AG04450 (cell line): ENCODE results near the gene FAM174B. TPM values are rescaled to one million over a fixed set of nuclear protein-coding genes. Genes with fewer than 3 reads are reported as not detected.

Experiments
- CTCF ChIA-PET: fragments of 300-600, 350-600 bp; formaldehyde crosslinking; extraction: SDS; loops from one replicate; lab custom pipeline; 2022; ENCODE audit warnings: antibody characterized with exemption, inconsistent platforms; lab: Charles Lee
- POLR2A ChIA-PET: fragments of 350-600 bp; formaldehyde crosslinking; extraction: SDS; loops from one replicate; lab custom pipeline; 2021; ENCODE audit warnings: antibody characterized with exemption, inconsistent platforms; lab: Yijun Ruan, JAX
- DNase-seq: peaks from one replicate; pipeline ENCODE4 v3.0.0-alpha.2; 2011; ENCODE audit warnings: low read depth, low spot score
- H3K27ac ChIP-seq: one replicate; pipeline ENCODE4 v1.5.1; 2012; ENCODE audit warnings: low read depth, low read length, control low read depth
- H3K27me3 ChIP-seq: one replicate; pipeline ENCODE4 v1.6.0; 2012; ENCODE audit warnings: low read length; ENCODE audit not compliant: control insufficient read depth, insufficient read depth
- H3K4me3 ChIP-seq: 2 replicates; pipeline ENCODE4 v1.5.1; 2011; ENCODE audit warnings: mild to moderate bottlenecking, low read depth, low read length, control low read depth
- H3K9me3 ChIP-seq: 2 replicates; pipeline ENCODE4 v1.5.1; 2012; ENCODE audit warnings: low read length; ENCODE audit not compliant: control insufficient read depth, insufficient read depth
- polyA plus RNA-seq: library from polyadenylated mRNA; depleted of rRNA; stranded (reverse); fragments of >200 nt; gene quantifications from 2 replicates; pipeline ENCODE4 v1.2.3, GENCODE V29; 2011
- TF ChIP-seq, protein P1 (sequence below): IDR thresholded peaks from 2 replicates; pipeline ENCODE4 v1.5.1; 2011; ENCODE audit warnings: low read depth, low read length, control low read depth, inconsistent platforms

The FAM174B gene
- polyA plus RNA-seq, 1 experiment = 2.1 TPM

- Histone ChIP-seq H3K27me3 (peaks cover 3% of the 10 kb centered on the region), H3K27ac (no peak overlapping the region), H3K4me3 (no peak overlapping the region), H3K9me3 (no peaks in the 10 kb centered on the region)
- no peak for DNase-seq
- POLR2A ChIA-PET = no interaction called here
- CTCF ChIA-PET = no interaction called here
- TF ChIP-seq, protein P1, sequence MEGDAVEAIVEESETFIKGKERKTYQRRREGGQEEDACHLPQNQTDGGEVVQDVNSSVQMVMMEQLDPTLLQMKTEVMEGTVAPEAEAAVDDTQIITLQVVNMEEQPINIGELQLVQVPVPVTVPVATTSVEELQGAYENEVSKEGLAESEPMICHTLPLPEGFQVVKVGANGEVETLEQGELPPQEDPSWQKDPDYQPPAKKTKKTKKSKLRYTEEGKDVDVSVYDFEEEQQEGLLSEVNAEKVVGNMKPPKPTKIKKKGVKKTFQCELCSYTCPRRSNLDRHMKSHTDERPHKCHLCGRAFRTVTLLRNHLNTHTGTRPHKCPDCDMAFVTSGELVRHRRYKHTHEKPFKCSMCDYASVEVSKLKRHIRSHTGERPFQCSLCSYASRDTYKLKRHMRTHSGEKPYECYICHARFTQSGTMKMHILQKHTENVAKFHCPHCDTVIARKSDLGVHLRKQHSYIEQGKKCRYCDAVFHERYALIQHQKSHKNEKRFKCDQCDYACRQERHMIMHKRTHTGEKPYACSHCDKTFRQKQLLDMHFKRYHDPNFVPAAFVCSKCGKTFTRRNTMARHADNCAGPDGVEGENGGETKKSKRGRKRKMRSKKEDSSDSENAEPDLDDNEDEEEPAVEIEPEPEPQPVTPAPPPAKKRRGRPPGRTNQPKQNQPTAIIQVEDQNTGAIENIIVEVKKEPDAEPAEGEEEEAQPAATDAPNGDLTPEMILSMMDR = no peak
Observed at GRCh38 chr15:92597548-92597947, 58.0 kb downstream of the FAM174B start.

DNA sequence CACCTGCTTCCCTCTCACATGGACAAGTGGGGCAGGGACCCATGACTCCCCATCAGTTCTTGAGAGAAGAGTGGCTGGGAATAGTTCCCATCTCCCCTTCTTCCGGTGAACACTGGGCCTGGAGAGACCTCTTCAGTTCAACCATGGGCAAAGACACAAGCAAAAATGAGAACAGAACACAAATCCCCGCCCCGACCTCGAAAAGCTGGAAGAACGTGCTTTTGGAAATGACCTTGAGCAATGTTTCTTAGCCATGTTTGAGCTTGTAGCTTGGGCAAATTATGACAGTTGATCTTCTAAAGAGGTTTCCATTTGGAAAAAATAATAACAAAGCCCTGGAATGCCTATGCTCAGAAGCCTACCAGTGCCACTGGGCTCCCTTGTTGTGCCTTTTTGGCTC lies 59.0 kb downstream of the FAM174B start:
- H3K4me3 ChIP-seq = no peak overlapping the region
- CTCF ChIA-PET = no interaction called here

GRCh38 chr15:92595506-92596381 lies 59.8 kb downstream of the FAM174B start:
- Histone ChIP-seq H3K27ac (no peak overlapping the region), H3K4me3 (no peak overlapping the region), H3K9me3 (no peaks in the 10 kb centered on the region), H3K27me3 (peaks cover 3% of the 10 kb centered on the region)
- POLR2A ChIA-PET = no interaction called here
- no peak for DNase-seq
- TF ChIP-seq, protein P1 = no peak
- CTCF ChIA-PET = no interaction called here

More for the DNA sequence above, 59.0 kb downstream of the FAM174B start:
- TF ChIP-seq, protein P1 = no peak
- H3K27me3 ChIP-seq = peaks cover 3% of the 10 kb centered on the region
- no peaks in the 10 kb centered on the region for H3K9me3 ChIP-seq
- POLR2A ChIA-PET = no interaction called here
- no peak overlapping the region for H3K27ac ChIP-seq
- DNase-seq = no peak

DNA sequence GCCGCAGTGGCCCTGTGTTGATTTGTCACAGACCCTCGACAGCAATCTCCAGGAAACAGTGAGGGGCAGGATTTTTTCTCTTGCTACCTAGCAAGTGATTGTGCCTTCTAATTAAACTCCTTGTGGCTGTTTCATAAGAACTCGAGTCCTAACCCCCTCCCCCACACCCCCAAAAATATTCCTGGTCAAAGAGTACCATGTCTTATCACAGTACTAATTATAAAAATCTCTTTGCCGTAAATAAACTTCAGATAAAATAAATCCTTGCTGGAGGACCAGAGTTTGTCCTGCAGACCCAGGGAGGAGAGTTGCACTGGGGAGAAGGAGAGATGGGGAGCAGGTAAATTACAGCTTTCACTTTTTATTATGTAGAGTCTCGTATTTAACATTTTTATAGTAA lies 64.3 kb downstream of the FAM174B start:
- TF ChIP-seq, protein P1 = no peak
- Histone ChIP-seq H3K27ac (no peak overlapping the region), H3K27me3 (peaks cover 3% of the 10 kb centered on the region), H3K9me3 (no peaks in the 10 kb centered on the region), H3K4me3 (no peak overlapping the region)
- no peak for DNase-seq
- POLR2A ChIA-PET = no interaction called here
- CTCF ChIA-PET = no interaction called here

GRCh38 chr15:92586966-92587365 lies 68.6 kb downstream of the FAM174B start:
- TF ChIP-seq, protein P1 = no peak
- CTCF ChIA-PET = no interaction called here

More at GRCh38 chr15:92586966-92587365, 68.6 kb downstream of the FAM174B start:
- H3K27ac ChIP-seq = no peak overlapping the region
- no peaks in the 10 kb centered on the region for H3K9me3 ChIP-seq
- DNase-seq = no peak
- H3K27me3 ChIP-seq = no peaks in the 10 kb centered on the region
- H3K4me3 ChIP-seq = no peak overlapping the region
- POLR2A ChIA-PET = no interaction called here
